K562 (cell line): ENCODE data around the gene NRSN2. TPM values are rescaled to one million over a fixed set of nuclear protein-coding genes. Genes with fewer than 3 reads are reported as not detected.

Experiments used
- ATAC-seq: fragments of 200-7000 bp; cut with Tn5 transposase; 3 replicates; pipeline ENCODE4 v1.9.1; 2020; ENCODE audit warnings: moderate library complexity
- BruUV-seq: library from RNA; stranded (reverse); fragments of 400-500 nt; replicated peaks from 2 replicates; lab custom pipeline; 2021; lab: Mats Ljungman, UMichigan
- CTCF ChIA-PET: fragments of 300-600 bp; formaldehyde crosslinking; extraction: SDS; loops from one replicate; lab custom pipeline; 2021; ENCODE audit warnings: low intra/inter-chr PET ratio; lab: Yijun Ruan, JAX
- POLR2A ChIA-PET: fragments of 300-600, 350-650 bp; sonication (Branson Sonifier 250); formaldehyde crosslinking; extraction: SDS; loops from one replicate; lab custom pipeline; 2021; ENCODE audit warnings: antibody characterized with exemption, inconsistent platforms; lab: Yijun Ruan, JAX
- DNase-seq, 4 experiments: peaks; one replicate each; pipeline versions ENCODE4 v3.0.0 to v3.0.0-alpha.2; 2011 to 2018; ENCODE audit warnings: low spot score in 3 of 4, mixed read lengths in 3 of 4; ENCODE audit errors: extremely low read depth in 1 of 4
- FAIRE-seq: peaks from 2 replicates; lab custom pipeline; 2011; peaks lifted over from hg19 to GRCh38; lab: Jason Lieb, UNC
- H2AFZ ChIP-seq: 2 replicates; pipeline ENCODE4 v1.6.0; 2011; ENCODE audit warnings: low read depth, low read length, control low read depth, inconsistent platforms
- H3K27ac ChIP-seq: fragments of 200-600 bp; 3 replicates; pipeline ENCODE4 v1.8.0; 2011; ENCODE audit warnings: low read depth, mild to moderate bottlenecking, control low read depth, inconsistent platforms, low read length, moderate library complexity, mixed read lengths; ENCODE audit errors: extremely low read depth
- H3K27me3 ChIP-seq, 2 experiments: fragments of 300-600 bp in 1 of 2; 2 replicates in 1 of 2; 3 replicates in 1 of 2; pipeline versions ENCODE4 v1.6.0 to v1.8.0; 2011; ENCODE audit warnings: inconsistent platforms in 2 of 2, low read length in 2 of 2, mild to moderate bottlenecking in 1 of 2, mixed read lengths in 1 of 2, moderate library complexity in 1 of 2; ENCODE audit not compliant: control insufficient read depth in 2 of 2, insufficient read depth in 2 of 2
- H3K36me3 ChIP-seq: fragments of 300-600 bp; 3 replicates; pipeline ENCODE4 v1.8.0; 2011; ENCODE audit warnings: mild to moderate bottlenecking, low read length, inconsistent platforms; ENCODE audit not compliant: control insufficient read depth, insufficient read depth
- H3K4me1 ChIP-seq, 2 experiments: fragments of 200-600 bp in 1 of 2; replicated peaks in 1 of 2; 2 replicates in 1 of 2; 3 replicates in 1 of 2; pipeline versions ENCODE4 v1.5.1 to v1.8.0; 2011; ENCODE audit warnings: inconsistent platforms in 2 of 2, low read length in 2 of 2, mild to moderate bottlenecking in 1 of 2, mixed read lengths in 1 of 2, moderate library complexity in 1 of 2; ENCODE audit not compliant: control insufficient read depth in 2 of 2, insufficient read depth in 2 of 2
- H3K4me2 ChIP-seq: 2 replicates; pipeline ENCODE4 v1.6.1; 2011; ENCODE audit warnings: low read length, control low read depth, inconsistent platforms, mixed read lengths; ENCODE audit not compliant: insufficient read depth
- H3K4me3 ChIP-seq: fragments of 200-600 bp; sonication (generic), shearing (Covaris generic); 2 replicates; pipeline ENCODE4 v1.5.1; 2016; ENCODE audit warnings: control low read depth, inconsistent platforms
- H3K79me2 ChIP-seq: fragments of 200-600 bp; 3 replicates; pipeline ENCODE4 v1.8.0; 2011; ENCODE audit warnings: low read length, inconsistent platforms; ENCODE audit not compliant: control insufficient read depth, insufficient read depth
- H3K9ac ChIP-seq, 2 experiments: 2 replicates each; pipeline versions ENCODE4 v1.6.0 to v1.6.1; 2011; ENCODE audit warnings: low read depth in 2 of 2, low read length in 2 of 2, control low read depth in 1 of 2, inconsistent platforms in 1 of 2, mild to moderate bottlenecking in 1 of 2, mixed read lengths in 1 of 2; ENCODE audit not compliant: insufficient read depth in 1 of 2
- H3K9me1 ChIP-seq: one replicate; pipeline ENCODE4 v1.6.0; 2011; ENCODE audit warnings: inconsistent platforms, mild to moderate bottlenecking, low read length, moderate library complexity; ENCODE audit not compliant: control insufficient read depth, insufficient read depth
- H3K9me3 ChIP-seq: replicated peaks from 2 replicates; pipeline ENCODE4 v1.5.1; 2011; ENCODE audit warnings: low read depth, low read length, inconsistent platforms; ENCODE audit not compliant: control insufficient read depth, insufficient read depth
- H4K20me1 ChIP-seq: replicated peaks from 2 replicates; pipeline ENCODE4 v1.6.1; 2011; ENCODE audit warnings: low read length, inconsistent platforms, mixed read lengths; ENCODE audit not compliant: control insufficient read depth, insufficient read depth
- CBX8 ChIP-seq: fragments of 200-600 bp; sonication (generic); IDR thresholded peaks from 2 replicates; pipeline ENCODE4 v1.6.1; 2012; ENCODE audit warnings: borderline replicate concordance, mixed run types, low read depth, mild to moderate bottlenecking, moderate library complexity, mixed read lengths, low read length, control low read depth, inconsistent platforms; ENCODE audit not compliant: poor library complexity, severe bottlenecking; ENCODE audit errors: extremely low read depth
- EZH2 ChIP-seq: IDR thresholded peaks from 2 replicates; pipeline ENCODE4 v1.6.1; 2012; ENCODE audit warnings: low read depth, mild to moderate bottlenecking, inconsistent platforms, low read length, borderline replicate concordance
- GABPB2 ChIP-seq: fragments of 250-450 bp; sonication (Bioruptor Pico); conservative IDR thresholded peaks from 2 replicates; pipeline ENCODE4 v1.5.1; 2021; ENCODE audit warnings: mild to moderate bottlenecking
- LEF1 ChIP-seq: fragments of 450-650 bp; IDR thresholded peaks from 2 replicates; pipeline ENCODE4 v1.6.1; 2016; ENCODE audit warnings: mild to moderate bottlenecking
- MAFK ChIP-seq: IDR thresholded peaks from 2 replicates; pipeline ENCODE4 v1.6.1; 2011; ENCODE audit warnings: low read length, improper control_type of control experiment
- MECOM ChIP-seq: fragments of 250-450 bp; sonication (Bioruptor Pico); IDR thresholded peaks from 2 replicates; pipeline ENCODE4 v1.8.0; 2022; ENCODE audit warnings: inconsistent platforms
- PHF8 ChIP-seq: fragments of 200-600 bp; sonication (generic); IDR thresholded peaks from 2 replicates; pipeline ENCODE4 v1.6.1; 2012; ENCODE audit warnings: mixed run types, mild to moderate bottlenecking, inconsistent platforms, low read length, moderate library complexity, borderline replicate concordance
- ZNF239 ChIP-seq: fragments of 250-450 bp; sonication (Bioruptor Pico); IDR thresholded peaks from 2 replicates; pipeline ENCODE4 v1.4.0; 2020; ENCODE audit warnings: mild to moderate bottlenecking
- WGBS: fragments of 100-300 bp; shearing (Covaris generic); methylation state at CpG from one replicate; pipeline ENCODE4 v1.1.6; 2016; ENCODE audit warnings: low coverage, mixed read lengths; ENCODE audit not compliant: insufficient coverage; ENCODE audit errors: missing lambda C conversion rate; 5-methylcytosine and 5-hydroxymethylcytosine counted together
- in situ Hi-C: fragments of 300-500 bp; cut with MboI; formaldehyde crosslinking; loops from 4 replicates; pipeline ENCODE4 v1.15.0; 2018; ENCODE audit warnings: inconsistent platforms, mixed read lengths
- intact Hi-C: fragments of 100-400 bp; cut with micrococcal nuclease; formaldehyde crosslinking; loops from 2 replicates; pipeline ENCODE4 v1.14.2; 2022
- polyA plus RNA-seq, 8 experiments: library from polyadenylated mRNA; depleted of rRNA in 4 of 8; stranded (reverse) in 5 of 8; unstranded in 3 of 8; fragments of >200 nt; fragmentation: Nextera tagmentation in 2 of 8; fragmentation: Illumina TruSeq in 1 of 8; extraction: Ambion mirVana in 2 of 8; extraction: Trizol in 1 of 8; gene quantifications; 2 replicates each; pipeline versions ENCODE4 v1.2.1 to v1.2.3, GENCODE V29; 2011 to 2014; ENCODE audit warnings: inconsistent platforms in 1 of 8, missing spikeins in 1 of 8
- total RNA-seq, 7 experiments: library from RNA; depleted of rRNA in 6 of 7; stranded (reverse); fragments of >200 nt in 6 of 7; fragmentation: Illumina TruSeq in 2 of 7; extraction: Trizol in 2 of 7; gene quantifications; 2 replicates each; pipeline versions ENCODE4 v1.2.1 to v1.2.3, GENCODE V29; 2011 to 2021; ENCODE audit warnings: low replicate concordance in 1 of 7
- TF ChIP-seq, protein P1 (sequence below), 2 experiments: IDR thresholded peaks; 2 replicates each; pipeline ENCODE4 v1.6.1; 2012; ENCODE audit warnings: improper control_type of control experiment in 2 of 2, low read depth in 2 of 2, low read length in 2 of 2, borderline replicate concordance in 1 of 2
- TF ChIP-seq, protein P2 (sequence below): sonication (generic); formaldehyde crosslinking; IDR thresholded peaks from 2 replicates; pipeline ENCODE4 v1.8.1; 2023; ENCODE audit warnings: mild to moderate bottlenecking, missing genetic modification reagents
- TF ChIP-seq, protein P3 (sequence below): fragments of 250-450 bp; sonication (Bioruptor Pico); IDR thresholded peaks from 2 replicates; pipeline ENCODE4 v1.8.0; 2022; ENCODE audit warnings: moderate library complexity, mild to moderate bottlenecking, inconsistent platforms

Gene NRSN2
- total and polyA plus RNA-seq, 9 of the 15 experiments (the other 6 are each of a cell fraction or from before 2014, with no cell fraction given), result 7.5 to 29.7 (median 11.1) TPM

DNA sequence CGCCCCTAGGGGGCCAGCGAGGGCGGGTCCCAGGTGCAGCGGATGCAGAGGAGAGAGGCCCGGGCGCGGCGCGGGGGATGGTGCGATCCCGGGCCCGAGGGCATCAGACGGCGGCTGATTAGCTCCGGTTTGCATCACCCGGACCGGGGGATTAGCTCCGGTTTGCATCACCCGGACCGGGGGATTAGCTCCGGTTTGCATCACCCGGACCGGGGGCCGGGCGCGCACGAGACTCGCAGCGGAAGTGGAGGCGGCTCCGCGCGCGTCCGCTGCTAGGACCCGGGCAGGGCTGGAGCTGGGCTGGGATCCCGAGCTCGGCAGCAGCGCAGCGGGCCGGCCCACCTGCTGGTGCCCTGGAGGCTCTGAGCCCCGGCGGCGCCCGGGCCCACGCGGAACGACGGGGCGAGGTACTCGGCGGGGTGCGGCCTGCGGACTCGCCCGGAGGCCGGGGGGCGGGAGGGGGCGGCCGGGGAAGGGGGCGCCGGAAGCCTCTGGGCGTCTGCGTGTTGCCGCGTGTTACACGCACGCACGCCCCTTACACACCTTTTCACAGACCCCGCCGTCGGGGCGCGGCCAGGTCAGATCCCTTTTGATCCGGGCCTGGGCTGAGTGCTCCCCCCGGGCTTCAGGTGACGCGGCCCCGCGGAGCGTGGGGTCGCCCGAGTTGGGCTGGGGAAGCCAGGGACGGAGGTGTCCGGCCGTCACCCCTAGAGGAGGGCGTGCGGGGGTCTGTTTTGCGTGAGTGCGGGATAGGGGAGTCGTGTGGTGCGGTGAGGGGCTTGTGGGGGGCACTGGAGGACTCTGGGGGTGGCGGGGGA, 34.1 kb downstream of the NRSN2 start (continued):
- no peak for TF ChIP-seq CBX8
- TF ChIP-seq, protein P1, sequence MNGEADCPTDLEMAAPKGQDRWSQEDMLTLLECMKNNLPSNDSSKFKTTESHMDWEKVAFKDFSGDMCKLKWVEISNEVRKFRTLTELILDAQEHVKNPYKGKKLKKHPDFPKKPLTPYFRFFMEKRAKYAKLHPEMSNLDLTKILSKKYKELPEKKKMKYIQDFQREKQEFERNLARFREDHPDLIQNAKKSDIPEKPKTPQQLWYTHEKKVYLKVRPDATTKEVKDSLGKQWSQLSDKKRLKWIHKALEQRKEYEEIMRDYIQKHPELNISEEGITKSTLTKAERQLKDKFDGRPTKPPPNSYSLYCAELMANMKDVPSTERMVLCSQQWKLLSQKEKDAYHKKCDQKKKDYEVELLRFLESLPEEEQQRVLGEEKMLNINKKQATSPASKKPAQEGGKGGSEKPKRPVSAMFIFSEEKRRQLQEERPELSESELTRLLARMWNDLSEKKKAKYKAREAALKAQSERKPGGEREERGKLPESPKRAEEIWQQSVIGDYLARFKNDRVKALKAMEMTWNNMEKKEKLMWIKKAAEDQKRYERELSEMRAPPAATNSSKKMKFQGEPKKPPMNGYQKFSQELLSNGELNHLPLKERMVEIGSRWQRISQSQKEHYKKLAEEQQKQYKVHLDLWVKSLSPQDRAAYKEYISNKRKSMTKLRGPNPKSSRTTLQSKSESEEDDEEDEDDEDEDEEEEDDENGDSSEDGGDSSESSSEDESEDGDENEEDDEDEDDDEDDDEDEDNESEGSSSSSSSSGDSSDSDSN (IDR thresholded peaks at IDR 0.05; ENCODE audit: borderline replicate concordance in 1 of 2, low read depth in 2 of 2, low read length in 2 of 2), result peak; percentile 85 to 91; a peak in 3 of 4 replicates
- peak; percentile 29; the same call in 1 of the 2 replicates for TF ChIP-seq ZNF239 (CRISPR knock-in tag)

DNA sequence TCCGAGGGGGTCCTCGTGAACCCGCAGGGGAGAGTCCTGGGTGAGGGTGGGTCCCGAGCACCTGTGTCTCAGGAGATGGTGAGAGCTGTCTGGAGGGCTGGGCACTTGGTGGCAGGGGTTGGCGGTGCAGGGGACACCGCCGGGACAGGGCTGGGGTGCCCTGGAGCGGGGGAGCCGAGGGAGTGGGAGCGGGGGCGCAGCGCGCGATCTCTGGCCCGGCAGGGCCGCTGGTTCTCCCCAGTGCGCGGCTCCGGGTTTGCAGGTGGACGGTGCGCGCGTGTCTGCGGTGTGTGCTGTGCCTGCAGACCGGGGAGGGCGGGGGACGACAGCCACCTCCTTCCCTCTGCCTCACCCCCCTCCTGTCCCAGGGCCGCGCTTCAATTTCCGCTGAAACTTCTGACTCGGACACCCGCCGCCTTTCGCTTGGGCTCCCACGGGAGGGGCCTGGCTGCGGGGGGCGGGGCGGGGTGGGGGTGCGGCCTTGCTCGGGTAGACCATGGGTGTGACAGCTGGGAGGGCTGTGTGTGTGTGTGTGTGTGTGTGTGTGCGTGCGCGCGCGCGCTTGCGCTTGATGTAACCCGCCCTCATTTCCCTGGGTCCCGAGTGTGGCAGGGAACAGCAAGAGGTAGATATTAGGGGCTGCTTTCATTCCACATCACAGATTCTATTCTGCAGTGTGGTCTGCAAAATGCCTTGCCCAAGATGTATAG, 34.8 kb downstream of the NRSN2 start:
- Histone ChIP-seq H3K27ac (peak overlapping the region; percentile 96), H3K4me2 (peak overlapping the region; percentile 94), H3K9me3 (no peaks in the 10 kb centered on the region), H3K27me3 (no peaks in the 10 kb centered on the region), H2AFZ (no peak overlapping the region), H3K9me1 (no peaks in the 10 kb centered on the region), H3K36me3 (peaks cover 36% of the 10 kb centered on the region), H4K20me1 (peaks cover 11% of the 10 kb centered on the region), H3K9ac (peak overlapping the region; percentile 96 to 97; a peak in 3 of 4 replicates), H3K79me2 (peaks cover 77% of the 10 kb centered on the region), H3K4me1 (peaks cover 25 to 26% of the 10 kb centered on the region in 2 experiments; a peak in 4 of 5 replicates), H3K4me3 (peak overlapping the region; percentile 93)
- in situ Hi-C loops, result no loop called here
- 0% methylated on average over 5 of the region's 49 CpGs for WGBS
- DNase-seq, result peak; percentile 71 to 88 (median 77)
- BruUV-seq, result no TSS peak
- ChIA-PET CTCF (no interaction called here), POLR2A (interaction anchor here (0.7 to 9.2 kb wide), 15 partner anchors 9 to 162 kb away, joined by 3 to 100 read pairs (median 7); partner anchors contain the start of genes CSNK2A1 and TBC1D20)
- FAIRE-seq, result no peak
- intact Hi-C loops, result loop anchor here (2.0 kb wide), 1 partner anchor 27 kb away; no protein-coding TSS in a partner anchor
- peak; percentile 75 for ATAC-seq
- TF ChIP-seq, protein P2, sequence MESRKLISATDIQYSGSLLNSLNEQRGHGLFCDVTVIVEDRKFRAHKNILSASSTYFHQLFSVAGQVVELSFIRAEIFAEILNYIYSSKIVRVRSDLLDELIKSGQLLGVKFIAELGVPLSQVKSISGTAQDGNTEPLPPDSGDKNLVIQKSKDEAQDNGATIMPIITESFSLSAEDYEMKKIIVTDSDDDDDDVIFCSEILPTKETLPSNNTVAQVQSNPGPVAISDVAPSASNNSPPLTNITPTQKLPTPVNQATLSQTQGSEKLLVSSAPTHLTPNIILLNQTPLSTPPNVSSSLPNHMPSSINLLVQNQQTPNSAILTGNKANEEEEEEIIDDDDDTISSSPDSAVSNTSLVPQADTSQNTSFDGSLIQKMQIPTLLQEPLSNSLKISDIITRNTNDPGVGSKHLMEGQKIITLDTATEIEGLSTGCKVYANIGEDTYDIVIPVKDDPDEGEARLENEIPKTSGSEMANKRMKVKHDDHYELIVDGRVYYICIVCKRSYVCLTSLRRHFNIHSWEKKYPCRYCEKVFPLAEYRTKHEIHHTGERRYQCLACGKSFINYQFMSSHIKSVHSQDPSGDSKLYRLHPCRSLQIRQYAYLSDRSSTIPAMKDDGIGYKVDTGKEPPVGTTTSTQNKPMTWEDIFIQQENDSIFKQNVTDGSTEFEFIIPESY (CRISPR knock-in tag), result no peak
- no peak for TF ChIP-seq EZH2
- TF ChIP-seq, protein P3, sequence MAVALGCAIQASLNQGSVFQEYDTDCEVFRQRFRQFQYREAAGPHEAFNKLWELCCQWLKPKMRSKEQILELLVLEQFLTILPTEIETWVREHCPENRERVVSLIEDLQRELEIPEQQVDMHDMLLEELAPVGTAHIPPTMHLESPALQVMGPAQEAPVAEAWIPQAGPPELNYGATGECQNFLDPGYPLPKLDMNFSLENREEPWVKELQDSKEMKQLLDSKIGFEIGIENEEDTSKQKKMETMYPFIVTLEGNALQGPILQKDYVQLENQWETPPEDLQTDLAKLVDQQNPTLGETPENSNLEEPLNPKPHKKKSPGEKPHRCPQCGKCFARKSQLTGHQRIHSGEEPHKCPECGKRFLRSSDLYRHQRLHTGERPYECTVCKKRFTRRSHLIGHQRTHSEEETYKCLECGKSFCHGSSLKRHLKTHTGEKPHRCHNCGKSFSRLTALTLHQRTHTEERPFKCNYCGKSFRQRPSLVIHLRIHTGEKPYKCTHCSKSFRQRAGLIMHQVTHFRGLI, result no peak
- TF ChIP-seq MAFK, result no peak
- TF ChIP-seq GABPB2 (CRISPR knock-in tag), result peak; percentile 82
- no peak for TF ChIP-seq MECOM (CRISPR knock-in tag)
- no peak; the same call in 1 of the 2 replicates for TF ChIP-seq PHF8
- TF ChIP-seq LEF1, result no peak
